ENCODE measurements around the gene ATG9A. TPM values are rescaled to one million over a fixed set of nuclear protein-coding genes. Genes with fewer than 3 reads are reported as not detected.

Gene ATG9A
- total RNA-seq, 1 donor = 60.8 TPM

DNA sequence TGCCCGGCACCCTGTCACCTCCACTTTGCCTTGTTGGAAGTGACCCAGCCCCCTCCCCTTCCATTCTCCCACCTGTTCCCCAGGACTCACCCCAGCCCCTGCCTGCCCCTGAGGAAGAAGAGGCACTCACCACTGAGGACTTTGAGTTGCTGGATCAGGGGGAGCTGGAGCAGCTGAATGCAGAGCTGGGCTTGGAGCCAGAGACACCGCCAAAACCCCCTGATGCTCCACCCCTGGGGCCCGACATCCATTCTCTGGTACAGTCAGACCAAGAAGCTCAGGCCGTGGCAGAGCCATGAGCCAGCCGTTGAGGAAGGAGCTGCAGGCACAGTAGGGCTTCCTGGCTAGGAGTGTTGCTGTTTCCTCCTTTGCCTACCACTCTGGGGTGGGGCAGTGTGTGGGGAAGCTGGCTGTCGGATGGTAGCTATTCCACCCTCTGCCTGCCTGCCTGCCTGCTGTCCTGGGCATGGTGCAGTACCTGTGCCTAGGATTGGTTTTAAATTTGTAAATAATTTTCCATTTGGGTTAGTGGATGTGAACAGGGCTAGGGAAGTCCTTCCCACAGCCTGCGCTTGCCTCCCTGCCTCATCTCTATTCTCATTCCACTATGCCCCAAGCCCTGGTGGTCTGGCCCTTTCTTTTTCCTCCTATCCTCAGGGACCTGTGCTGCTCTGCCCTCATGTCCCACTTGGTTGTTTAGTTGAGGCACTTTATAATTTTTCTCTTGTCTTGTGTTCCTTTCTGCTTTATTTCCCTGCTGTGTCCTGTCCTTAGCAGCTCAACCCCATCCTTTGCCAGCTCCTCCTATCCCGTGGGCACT lies 46.9 kb downstream of the ATG9A start:
- Histone ChIP-seq H2AFZ (ENCODE audit: low read length) (no peak overlapping the region), H3K27me3 (ENCODE audit: insufficient read depth, low read length) (no peaks in the 10 kb centered on the region), H3K79me2 (ENCODE audit: insufficient read depth, low read length) (peaks cover 32% of the 10 kb centered on the region), H3K36me3 (ENCODE audit: insufficient read depth, low read length) (peaks cover 49% of the 10 kb centered on the region), H4K20me1 (ENCODE audit: insufficient read depth, low read length) (peaks cover 14% of the 10 kb centered on the region), H3K27ac (ENCODE audit: low read depth, low read length) (no peak overlapping the region), H3K4me3 (ENCODE audit: insufficient read depth, low read length) (no peak overlapping the region), H3K9me3 (ENCODE audit: low read depth, low read length) (no peaks in the 10 kb centered on the region), H3K4me2 (ENCODE audit: insufficient read depth, low read length) (no peak overlapping the region), H3K4me1 (ENCODE audit: insufficient read depth, low read length) (peaks cover 12% of the 10 kb centered on the region)
- DNase-seq (ENCODE audit: insufficient read length, low spot score, missing footprints) = no peak
- TF ChIP-seq, protein P1, sequence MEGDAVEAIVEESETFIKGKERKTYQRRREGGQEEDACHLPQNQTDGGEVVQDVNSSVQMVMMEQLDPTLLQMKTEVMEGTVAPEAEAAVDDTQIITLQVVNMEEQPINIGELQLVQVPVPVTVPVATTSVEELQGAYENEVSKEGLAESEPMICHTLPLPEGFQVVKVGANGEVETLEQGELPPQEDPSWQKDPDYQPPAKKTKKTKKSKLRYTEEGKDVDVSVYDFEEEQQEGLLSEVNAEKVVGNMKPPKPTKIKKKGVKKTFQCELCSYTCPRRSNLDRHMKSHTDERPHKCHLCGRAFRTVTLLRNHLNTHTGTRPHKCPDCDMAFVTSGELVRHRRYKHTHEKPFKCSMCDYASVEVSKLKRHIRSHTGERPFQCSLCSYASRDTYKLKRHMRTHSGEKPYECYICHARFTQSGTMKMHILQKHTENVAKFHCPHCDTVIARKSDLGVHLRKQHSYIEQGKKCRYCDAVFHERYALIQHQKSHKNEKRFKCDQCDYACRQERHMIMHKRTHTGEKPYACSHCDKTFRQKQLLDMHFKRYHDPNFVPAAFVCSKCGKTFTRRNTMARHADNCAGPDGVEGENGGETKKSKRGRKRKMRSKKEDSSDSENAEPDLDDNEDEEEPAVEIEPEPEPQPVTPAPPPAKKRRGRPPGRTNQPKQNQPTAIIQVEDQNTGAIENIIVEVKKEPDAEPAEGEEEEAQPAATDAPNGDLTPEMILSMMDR (IDR thresholded peaks at IDR 0.05; ENCODE audit: extremely low read depth, low read depth, low read length) = no peak

- peaks cover 16% of the 10 kb centered on the region for H3K4me1 ChIP-seq (ENCODE audit: insufficient read depth, low read length)
- H3K79me2 ChIP-seq (ENCODE audit: insufficient read depth, low read length) = peaks cover 32% of the 10 kb centered on the region
- H3K4me2 ChIP-seq (ENCODE audit: insufficient read depth, low read length) = no peak overlapping the region
- no peak for DNase-seq (ENCODE audit: insufficient read length, low spot score, missing footprints)
- H4K20me1 ChIP-seq (ENCODE audit: insufficient read depth, low read length) = peaks cover 14% of the 10 kb centered on the region
- no peak overlapping the region for H2AFZ ChIP-seq (ENCODE audit: low read length)
- no peak overlapping the region for H3K27ac ChIP-seq (ENCODE audit: low read depth, low read length)
- H3K27me3 ChIP-seq (ENCODE audit: insufficient read depth, low read length) = no peaks in the 10 kb centered on the region
- TF ChIP-seq, protein P1 (IDR thresholded peaks at IDR 0.05; ENCODE audit: extremely low read depth, low read depth, low read length) = no peak
- no peak overlapping the region for H3K4me3 ChIP-seq (ENCODE audit: insufficient read depth, low read length)
- peaks cover 49% of the 10 kb centered on the region for H3K36me3 ChIP-seq (ENCODE audit: insufficient read depth, low read length)
- H3K9me3 ChIP-seq (ENCODE audit: low read depth, low read length) = no peaks in the 10 kb centered on the region
Measured at GRCh38 chr2:219181531-219181930, 47.9 kb downstream of the ATG9A start.

GRCh38 chr2:219180961-219181360 lies 48.5 kb downstream of the ATG9A start:
- Histone ChIP-seq H3K36me3 (ENCODE audit: insufficient read depth, low read length) (peaks cover 49% of the 10 kb centered on the region), H3K79me2 (ENCODE audit: insufficient read depth, low read length) (peaks cover 38% of the 10 kb centered on the region), H4K20me1 (ENCODE audit: insufficient read depth, low read length) (peaks cover 14% of the 10 kb centered on the region), H3K4me1 (ENCODE audit: insufficient read depth, low read length) (peaks cover 17% of the 10 kb centered on the region), H3K9me3 (ENCODE audit: low read depth, low read length) (no peaks in the 10 kb centered on the region), H3K4me2 (ENCODE audit: insufficient read depth, low read length) (no peak overlapping the region), H3K27me3 (ENCODE audit: insufficient read depth, low read length) (no peaks in the 10 kb centered on the region), H3K27ac (ENCODE audit: low read depth, low read length) (no peak overlapping the region), H2AFZ (ENCODE audit: low read length) (no peak overlapping the region), H3K4me3 (ENCODE audit: insufficient read depth, low read length) (no peak overlapping the region)
- TF ChIP-seq, protein P1 (IDR thresholded peaks at IDR 0.05; ENCODE audit: extremely low read depth, low read depth, low read length) = no peak
- DNase-seq (ENCODE audit: insufficient read length, low spot score, missing footprints) = no peak

DNA sequence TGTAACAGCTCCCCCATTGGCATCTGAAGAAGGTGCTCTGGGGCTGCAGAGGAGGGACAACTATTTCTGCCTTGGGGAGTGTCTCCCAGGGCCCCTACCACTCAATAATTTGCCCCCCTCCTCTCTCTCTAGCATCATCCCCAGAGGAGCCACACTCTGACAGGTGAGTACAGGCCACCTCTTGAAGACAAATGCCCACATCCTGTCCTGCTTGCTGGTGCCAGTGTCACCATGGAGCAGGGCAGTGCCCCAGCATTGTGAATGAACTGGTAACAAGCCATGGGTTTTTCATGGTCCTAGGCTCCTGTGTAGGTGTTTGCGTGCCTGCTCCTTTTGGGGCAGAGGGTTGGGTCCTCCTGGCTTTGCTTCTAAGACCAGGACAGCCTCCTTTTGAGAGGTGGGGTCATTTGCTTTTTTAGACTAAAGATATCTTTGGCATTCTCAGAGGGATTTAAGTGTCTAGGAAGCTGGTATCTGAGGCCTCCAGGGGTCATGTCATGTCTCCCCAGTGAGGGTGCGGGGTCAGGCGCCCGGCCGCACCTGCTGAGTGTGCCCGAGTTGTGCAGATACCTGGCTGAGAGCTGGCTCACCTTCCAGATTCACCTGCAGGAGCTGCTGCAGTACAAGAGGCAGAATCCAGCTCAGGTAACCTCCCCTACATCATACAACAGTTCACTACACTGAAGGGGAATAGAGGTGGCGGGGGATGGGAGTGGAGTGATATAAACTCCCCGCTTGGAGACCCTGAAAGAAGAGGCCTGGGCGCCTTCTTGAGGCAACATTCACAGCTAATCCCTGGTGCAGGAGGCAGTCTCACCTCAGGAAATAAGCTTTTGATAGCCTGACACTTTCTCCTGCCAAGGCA lies 49.6 kb downstream of the ATG9A start:
- no peak overlapping the region for H2AFZ ChIP-seq (ENCODE audit: low read length)
- TF ChIP-seq, protein P1 (IDR thresholded peaks at IDR 0.05; ENCODE audit: extremely low read depth, low read depth, low read length) = no peak
- H4K20me1 ChIP-seq (ENCODE audit: insufficient read depth, low read length) = peaks cover 15% of the 10 kb centered on the region
- no peak for DNase-seq (ENCODE audit: insufficient read length, low spot score, missing footprints)
- peaks cover 48% of the 10 kb centered on the region for H3K79me2 ChIP-seq (ENCODE audit: insufficient read depth, low read length)
- H3K4me1 ChIP-seq (ENCODE audit: insufficient read depth, low read length) = peaks cover 24% of the 10 kb centered on the region
- H3K36me3 ChIP-seq (ENCODE audit: insufficient read depth, low read length) = peaks cover 51% of the 10 kb centered on the region
- no peak overlapping the region for H3K4me2 ChIP-seq (ENCODE audit: insufficient read depth, low read length)
- no peaks in the 10 kb centered on the region for H3K27me3 ChIP-seq (ENCODE audit: insufficient read depth, low read length)
- no peak overlapping the region for H3K4me3 ChIP-seq (ENCODE audit: insufficient read depth, low read length)
- H3K27ac ChIP-seq (ENCODE audit: low read depth, low read length) = no peak overlapping the region
- H3K9me3 ChIP-seq (ENCODE audit: low read depth, low read length) = no peaks in the 10 kb centered on the region

Data from osteoblast (primary cell).